ENCODE results near the gene ADGRV1.
"Not testable (repeated sequence)": the region's sequence is repeated elsewhere in the genome, so short reads cannot be mapped to it uniquely, and the experiment has no call there.

Gene ADGRV1

GRCh38 chr5:91061946-91062562 lies 503.5 kb downstream of the ADGRV1 start:
- no peak for DNase-seq (ENCODE audit: low read depth in 2 of 2)

GRCh38 chr5:91063098-91063690 lies 504.6 kb downstream of the ADGRV1 start:
- not testable (repeated sequence) for DNase-seq (ENCODE audit: low read depth in 2 of 2)

DNA sequence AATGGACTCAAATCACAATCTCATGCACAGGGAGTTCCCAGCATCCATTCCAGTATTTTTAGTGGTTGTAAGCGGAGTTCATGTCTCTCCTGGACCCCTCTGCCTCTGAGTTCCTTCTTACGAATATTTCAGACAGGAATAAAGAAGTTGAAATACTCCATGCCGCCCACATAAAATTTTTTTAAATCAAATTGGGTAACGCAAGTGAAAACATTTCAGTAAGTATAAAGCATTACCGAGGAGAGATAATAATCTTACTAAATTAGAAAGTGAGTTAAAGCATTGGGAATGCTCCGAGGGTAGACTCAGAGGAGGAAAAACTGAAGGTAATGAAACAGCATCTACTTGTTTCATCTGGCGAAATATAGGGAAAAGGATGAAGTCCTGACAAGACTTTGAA lies 506.9 kb downstream of the ADGRV1 start:
- no peak for DNase-seq (ENCODE audit: low read depth in 2 of 2)

- DNase-seq (ENCODE audit: low read depth in 2 of 2), result no peak
Observed at GRCh38 chr5:91069364-91069763, 510.8 kb downstream of the ADGRV1 start.

GRCh38 chr5:91070761-91071550 lies 512.4 kb downstream of the ADGRV1 start:
- no peak for DNase-seq (ENCODE audit: low read depth in 2 of 2)

GRCh38 chr5:91072881-91073280 lies 514.3 kb downstream of the ADGRV1 start:
- no peak for DNase-seq (ENCODE audit: low read depth in 2 of 2)

DNA sequence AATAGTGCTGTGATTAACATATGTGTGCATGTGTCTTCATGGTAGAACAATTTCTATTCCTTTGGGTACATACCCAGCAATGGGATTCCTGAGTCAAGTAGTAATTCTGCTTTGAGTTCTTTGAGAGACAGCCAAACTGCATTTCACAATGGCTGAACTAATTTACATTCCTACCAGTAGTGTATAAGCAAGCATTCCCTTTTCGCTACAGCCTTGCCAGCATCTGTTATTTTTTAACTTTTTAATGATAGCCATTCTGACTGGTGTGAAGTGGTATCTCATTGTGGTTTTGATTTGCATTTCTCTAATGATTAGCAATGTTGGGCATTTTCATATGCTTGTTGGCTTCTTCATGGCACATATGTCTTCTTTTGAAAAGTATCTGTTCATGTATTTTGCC lies 516.0 kb downstream of the ADGRV1 start:
- DNase-seq (ENCODE audit: low read depth in 2 of 2), result no peak

GRCh38 chr5:91076138-91076537 lies 517.5 kb downstream of the ADGRV1 start:
- no peak for DNase-seq (ENCODE audit: low read depth in 2 of 2)

DNA sequence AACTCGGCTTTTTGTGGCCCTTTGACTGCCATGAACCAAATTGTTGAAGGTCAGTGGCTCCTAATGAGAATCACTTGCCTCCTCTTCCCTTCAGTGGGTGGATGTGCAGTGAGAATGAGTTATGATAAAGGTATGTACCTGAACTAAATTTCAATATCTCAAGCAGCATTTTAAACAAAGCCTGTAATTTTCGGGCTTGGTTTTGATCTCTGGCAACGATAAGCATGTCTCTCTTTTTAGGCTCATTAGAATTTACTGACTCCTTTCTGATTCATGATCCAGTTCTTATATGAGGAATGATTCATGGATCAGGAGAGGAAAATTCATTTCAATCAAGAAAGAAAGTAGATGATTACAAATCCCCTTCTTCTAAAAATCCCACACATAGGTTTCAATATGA lies 519.0 kb downstream of the ADGRV1 start:
- DNase-seq (ENCODE audit: low read depth in 2 of 2), result no peak

DNA sequence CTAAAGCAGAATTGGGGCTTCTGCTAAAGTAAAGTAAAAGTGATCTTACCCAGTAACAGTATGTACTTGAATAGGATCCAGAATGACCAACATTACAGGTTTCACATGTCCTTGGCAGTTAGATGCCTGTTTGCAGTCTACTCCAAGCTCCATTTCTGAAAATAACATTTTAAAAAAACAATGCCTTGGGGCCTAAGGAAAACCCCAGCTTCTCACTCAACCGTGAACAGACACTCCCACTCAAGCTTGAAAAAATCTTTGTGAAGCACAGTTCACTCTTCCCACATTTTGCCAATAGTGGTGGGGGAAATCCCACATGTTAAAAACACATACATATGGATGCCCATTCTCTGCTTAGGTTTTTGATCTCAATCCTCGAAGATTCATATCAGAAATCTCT lies 520.4 kb downstream of the ADGRV1 start:
- no peak for DNase-seq (ENCODE audit: low read depth in 2 of 2)

- DNase-seq (ENCODE audit: low read depth in 2 of 2), result no peak
Observed at GRCh38 chr5:91089758-91090157, 531.2 kb downstream of the ADGRV1 start.

DNA sequence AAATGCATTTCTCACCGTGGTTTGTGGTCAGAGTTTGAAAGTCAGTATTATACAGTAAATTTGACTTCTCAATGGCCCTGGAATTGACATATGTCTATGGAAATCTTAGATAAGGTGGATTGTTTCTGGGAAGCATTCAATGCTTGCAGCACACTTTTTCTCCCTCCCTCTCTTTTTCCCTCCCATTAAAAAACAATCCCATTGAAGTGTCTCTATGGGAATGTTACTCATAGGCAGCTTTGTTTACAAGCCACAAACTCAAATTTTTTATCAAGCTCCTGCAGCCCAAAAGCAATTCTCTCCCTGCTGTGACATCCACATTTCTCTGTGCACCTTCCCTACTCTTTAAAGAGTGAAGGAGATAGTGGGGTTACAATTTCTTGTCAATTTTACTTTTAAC lies 532.4 kb downstream of the ADGRV1 start:
- no peak for DNase-seq (ENCODE audit: low read depth in 2 of 2)

GRCh38 chr5:91091471-91092234 lies 533.1 kb downstream of the ADGRV1 start:
- no peak for DNase-seq (ENCODE audit: low read depth in 2 of 2)

DNA sequence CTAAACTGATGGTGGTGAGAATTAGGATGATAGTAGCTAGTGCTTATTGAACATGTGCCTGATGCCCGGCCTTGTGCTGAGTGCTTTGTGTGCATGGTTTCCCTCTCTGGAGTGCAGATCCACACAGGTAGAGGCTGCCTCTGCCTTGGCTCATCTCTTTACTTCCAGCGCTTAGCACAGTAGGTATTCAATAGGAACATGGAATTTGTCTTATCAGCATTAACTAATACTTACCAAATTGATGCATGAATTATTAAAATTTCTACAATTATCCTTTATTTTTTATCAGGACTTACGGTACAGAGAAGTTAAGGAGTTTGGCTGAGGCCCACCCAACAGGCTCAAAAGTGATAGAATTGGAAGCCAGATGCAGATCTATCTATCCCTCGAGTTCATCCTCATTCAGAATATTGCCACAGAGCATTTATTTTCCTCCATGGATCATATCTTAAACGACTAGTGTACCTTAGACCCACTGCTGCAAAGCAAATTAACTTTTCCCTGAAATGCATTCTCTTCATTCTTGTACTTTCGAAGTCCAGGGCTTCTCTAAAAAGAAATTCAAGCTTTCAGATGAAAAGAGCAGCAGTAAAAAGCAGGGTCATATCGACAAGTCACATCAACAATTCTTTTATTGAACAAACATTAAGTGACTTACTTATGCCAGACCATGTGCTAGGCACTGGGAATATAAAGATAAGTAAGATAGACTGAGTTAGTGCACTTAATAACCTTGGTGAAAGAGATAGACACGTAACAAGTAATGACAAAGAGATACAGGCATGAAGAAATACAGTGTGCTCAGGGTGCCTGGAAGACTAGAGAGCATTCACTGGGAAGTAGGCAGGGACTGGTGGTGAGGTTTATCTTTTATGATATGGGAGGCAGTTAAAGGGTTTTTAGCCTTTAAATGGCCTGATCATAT lies 534.5 kb downstream of the ADGRV1 start:
- no peak for DNase-seq (ENCODE audit: low read depth in 2 of 2)

- no peak for DNase-seq (ENCODE audit: low read depth in 2 of 2)
Observed at GRCh38 chr5:91095313-91095712, 536.7 kb downstream of the ADGRV1 start.

DNA sequence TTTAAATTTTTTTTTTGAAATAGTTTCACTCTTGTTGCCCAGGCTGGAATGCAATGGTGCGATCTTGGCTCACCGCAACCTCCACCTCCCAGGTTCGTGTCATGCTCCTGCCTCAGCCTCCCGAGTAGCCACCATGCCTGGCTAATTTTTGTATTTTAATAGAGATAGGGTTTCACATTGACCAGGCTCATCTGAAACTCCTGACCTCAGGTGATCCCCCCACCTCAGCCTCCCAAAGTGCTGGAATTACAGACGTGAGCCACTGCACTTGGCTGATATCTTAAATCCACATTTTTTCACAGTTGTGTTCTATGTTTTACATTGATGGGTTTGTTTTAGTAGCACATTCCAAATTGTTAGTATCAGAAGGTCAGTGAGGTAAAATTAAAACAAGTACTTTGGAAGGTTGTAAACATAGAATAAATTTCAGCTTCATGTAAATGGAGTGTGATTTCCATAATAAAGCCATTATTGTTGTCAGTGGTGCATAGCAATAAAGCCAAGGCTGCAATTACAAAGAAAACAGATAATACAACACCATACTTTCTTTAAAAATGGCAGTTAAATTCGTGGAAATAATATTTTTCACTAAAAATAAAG lies 537.3 kb downstream of the ADGRV1 start:
- DNase-seq (ENCODE audit: low read depth in 2 of 2), result no peak

- DNase-seq (ENCODE audit: low read depth in 2 of 2), result no peak
Observed at GRCh38 chr5:91098541-91098940, 539.9 kb downstream of the ADGRV1 start.

DNA sequence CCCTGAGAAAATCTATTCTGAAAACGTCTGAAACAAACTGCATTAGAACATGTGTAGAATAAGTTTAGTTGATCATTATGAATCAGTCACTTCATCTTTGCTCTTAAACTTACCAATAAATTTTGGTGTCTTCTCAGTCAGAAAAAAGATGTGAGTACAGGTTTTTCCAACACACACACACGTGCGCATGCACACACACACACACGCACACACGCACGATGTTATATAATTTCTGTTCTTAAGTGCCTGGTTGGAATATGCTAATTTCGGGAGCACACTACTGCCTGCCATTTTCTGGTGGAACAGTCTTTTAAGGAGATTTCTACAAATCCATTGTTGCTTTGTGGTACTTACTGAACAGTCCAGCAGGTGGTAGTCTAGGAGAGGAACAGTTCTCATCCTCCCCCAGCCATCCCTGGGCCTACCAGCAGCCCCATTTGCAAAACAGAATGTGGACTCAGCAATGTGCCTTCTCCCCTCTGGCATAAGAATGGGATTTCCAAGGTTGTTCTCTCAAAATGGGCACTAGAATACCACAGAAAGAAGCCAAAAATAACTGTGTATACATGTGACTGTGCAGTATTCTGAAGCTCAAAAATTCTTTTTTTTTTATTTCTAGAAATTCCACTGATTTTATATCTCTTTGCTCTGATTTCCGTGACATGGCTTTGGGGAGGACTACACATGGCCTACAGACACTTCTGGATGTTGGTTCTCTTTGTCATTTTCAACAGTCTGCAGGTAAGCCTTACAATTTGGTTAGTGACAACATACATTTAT lies 543.2 kb downstream of the ADGRV1 start:
- peak; percentile 19 to 44 for DNase-seq (ENCODE audit: low read depth in 2 of 2)

DNA sequence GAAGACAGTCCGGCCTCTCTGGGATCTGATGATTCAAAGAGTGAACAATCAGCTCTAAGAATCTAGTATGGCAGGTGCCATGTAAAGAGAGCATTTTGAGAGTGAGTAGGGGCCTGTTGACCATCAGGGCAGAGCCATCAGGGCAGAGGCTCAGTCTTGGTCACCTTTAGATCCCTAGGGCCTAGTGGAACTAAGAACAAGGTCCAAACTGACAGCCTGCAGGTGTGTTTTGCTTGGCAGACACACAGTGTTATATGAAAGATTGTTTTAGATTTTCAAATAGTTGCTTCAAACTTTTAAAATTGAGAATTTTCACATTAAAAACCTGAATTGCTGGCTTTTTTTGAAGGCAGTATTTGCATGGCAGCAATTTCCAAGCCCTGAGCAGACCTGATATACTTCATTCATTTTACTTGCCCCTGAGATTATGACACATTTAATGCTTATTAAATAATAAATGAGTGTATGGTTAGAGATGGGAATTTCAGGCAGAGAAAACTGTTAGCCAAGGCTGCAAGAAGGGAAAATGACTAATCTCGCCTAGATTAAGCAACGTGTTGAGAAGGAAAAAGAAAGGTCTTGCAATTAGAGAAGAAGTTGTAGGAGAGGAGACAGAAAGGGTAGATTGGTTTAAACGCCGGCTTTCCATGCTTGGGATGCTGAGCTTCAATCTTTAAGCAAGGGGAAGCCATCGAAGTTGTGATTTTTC lies 544.9 kb downstream of the ADGRV1 start:
- no peak for DNase-seq (ENCODE audit: low read depth in 2 of 2)
